Retina (tissue), 1 donor: ENCODE results near the gene RELA.
"Not testable (repeated sequence)": the region's sequence is repeated elsewhere in the genome, so short reads cannot be mapped to it uniquely, and the experiment has no call there.

Source experiments
- DNase-seq: peaks from one replicate; pipeline ENCODE4 v3.0.0-alpha.2; 2016

Gene RELA

DNA sequence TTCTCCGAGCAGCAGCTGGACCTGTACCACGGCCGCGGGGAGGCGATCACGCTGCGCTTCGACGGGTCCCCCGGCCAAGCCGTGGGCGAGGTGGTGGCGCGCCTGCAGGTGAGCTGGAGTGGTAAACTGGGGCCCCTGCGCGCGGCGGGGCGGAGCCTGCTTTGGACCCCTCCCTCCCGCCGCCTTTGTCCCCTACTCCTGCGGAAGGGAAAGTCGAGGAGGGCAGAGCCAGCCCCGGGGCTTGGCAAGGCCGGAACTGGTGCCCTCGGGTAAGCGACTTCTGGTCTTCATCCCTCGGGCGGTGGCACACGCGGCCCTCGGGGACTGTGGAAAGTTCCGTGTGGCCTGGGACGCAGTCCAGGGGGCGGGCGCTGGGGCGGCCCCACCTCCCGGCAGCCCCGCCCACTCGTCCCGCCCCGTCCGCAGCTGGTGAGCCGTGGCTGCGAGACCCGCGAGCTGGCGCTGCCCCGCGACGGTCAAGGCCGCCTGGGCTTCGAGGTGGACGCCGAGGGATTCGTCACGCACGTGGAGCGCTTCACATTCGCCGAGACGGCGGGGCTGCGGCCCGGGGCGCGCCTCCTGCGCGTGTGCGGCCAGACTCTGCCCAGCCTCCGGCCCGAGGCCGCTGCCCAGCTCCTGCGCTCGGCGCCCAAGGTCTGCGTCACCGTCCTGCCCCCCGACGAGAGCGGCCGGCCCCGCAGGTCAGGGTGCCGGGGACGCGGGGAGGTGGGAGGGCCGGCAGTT is 15.6 kb downstream of the RELA start:
- peak; percentile 69 for DNase-seq

DNA sequence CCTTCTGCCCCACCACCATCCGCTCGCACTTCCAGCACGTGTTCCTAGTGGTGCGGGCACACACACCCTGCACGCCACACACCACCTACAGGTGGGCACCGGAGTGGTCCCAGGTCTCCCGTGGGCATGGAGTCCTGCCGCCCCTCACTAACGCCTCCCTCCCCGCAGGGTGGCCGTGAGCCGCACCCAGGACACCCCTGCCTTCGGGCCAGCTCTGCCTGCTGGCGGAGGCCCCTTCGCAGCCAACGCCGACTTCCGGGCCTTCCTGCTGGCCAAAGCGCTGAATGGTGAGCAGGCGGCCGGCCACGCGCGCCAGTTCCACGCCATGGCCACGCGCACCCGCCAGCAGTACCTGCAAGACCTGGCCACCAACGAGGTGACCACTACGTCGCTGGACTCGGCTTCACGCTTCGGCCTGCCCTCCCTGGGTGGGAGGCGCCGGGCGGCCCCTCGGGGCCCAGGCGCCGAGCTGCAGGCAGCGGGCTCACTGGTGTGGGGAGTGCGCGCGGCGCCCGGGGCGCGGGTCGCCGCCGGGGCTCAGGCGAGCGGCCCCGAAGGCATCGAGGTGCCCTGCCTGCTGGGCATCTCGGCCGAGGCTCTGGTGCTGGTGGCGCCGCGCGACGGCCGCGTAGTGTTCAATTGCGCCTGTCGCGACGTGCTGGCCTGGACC is 16.3 kb downstream of the RELA start:
- DNase-seq = no peak

GRCh38 chr11:65645710-65646109 is 17.0 kb downstream of the RELA start:
- DNase-seq = no peak

- no peak for DNase-seq
Observed at GRCh38 chr11:65644837-65645236, 17.9 kb downstream of the RELA start.

DNA sequence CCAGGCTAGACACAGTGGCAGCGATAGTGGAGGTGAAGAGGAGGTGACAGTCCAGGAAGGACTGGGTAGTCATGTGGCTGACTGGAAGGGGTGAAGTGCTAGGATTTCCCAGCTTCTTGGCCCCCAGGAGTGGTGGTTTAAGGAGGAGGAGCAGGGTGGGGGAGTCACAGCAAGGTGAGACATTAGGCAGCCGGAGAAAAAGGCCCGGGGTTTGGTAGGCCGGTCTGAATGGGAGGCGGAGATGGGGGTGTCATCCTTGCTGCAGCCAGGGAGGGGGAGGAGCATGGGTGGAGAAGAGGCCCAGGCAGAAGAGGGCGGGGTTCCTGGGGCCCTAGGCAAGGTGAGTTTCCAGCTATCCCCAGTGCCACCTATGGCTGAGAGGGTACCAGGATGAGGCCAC is 18.7 kb downstream of the RELA start:
- DNase-seq = no peak

DNA sequence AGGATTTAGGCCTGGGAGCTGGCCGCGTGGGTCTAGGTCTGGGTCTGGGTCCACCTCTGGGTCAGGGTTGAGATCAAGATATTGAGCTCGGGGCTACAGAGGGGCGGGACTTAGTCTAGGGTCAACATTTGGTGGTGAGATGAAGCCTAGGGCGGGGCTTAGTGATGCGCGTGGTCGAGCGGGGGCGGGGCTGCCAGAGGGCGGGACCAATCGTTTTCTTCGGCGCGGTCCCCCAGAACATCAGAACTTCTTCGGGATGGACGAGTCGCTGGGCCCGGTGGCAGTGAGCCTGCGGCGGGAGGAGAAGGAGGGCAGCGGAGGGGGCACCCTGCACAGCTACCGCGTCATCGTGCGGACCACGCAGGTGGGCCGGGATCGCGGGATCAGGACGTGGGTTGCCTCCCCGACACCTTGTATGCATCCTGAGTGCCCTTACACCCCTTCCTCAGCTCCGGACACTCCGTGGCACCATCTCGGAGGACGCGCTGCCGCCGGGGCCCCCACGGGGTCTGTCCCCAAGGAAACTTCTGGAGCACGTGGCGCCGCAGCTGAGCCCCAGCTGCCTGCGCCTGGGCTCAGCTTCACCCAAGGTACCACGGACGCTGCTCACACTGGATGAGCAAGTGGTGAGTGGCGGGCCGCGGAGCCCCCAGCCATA is 20.6 kb downstream of the RELA start:
- peak; percentile 60 for DNase-seq

DNA sequence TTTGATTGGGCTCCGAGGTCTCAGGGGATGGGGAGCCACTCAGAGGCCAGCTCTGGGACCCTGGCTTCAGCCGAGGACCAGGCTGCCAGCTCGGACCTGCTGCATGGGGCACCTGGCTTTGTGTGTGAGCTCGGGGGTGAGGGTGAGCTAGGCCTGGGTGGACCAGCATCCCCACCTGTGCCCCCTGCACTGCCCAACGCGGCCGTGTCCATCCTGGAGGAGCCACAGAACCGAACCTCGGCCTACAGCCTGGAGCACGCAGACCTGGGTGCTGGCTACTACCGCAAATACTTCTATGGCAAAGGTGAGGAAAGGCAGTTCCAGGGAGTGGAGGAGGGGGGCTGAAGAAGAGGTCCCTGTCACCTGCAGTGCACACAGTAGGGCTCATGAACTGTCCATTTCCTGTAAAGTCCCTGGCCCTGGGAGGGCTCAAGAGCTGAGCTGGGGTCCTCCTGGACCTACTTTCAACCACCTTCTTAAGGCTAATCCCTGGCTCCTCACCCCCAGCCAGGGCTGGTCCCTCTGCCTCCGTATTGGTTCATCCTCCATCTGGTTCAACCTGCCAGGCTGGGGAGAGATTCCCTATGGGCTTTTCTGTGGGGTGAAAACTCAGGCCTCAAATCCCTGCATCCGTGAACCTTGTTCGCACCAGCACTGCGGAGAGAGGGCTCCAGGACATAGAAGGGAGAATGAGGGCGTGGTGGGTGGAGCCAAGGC is 21.3 kb downstream of the RELA start:
- no peak for DNase-seq

DNA sequence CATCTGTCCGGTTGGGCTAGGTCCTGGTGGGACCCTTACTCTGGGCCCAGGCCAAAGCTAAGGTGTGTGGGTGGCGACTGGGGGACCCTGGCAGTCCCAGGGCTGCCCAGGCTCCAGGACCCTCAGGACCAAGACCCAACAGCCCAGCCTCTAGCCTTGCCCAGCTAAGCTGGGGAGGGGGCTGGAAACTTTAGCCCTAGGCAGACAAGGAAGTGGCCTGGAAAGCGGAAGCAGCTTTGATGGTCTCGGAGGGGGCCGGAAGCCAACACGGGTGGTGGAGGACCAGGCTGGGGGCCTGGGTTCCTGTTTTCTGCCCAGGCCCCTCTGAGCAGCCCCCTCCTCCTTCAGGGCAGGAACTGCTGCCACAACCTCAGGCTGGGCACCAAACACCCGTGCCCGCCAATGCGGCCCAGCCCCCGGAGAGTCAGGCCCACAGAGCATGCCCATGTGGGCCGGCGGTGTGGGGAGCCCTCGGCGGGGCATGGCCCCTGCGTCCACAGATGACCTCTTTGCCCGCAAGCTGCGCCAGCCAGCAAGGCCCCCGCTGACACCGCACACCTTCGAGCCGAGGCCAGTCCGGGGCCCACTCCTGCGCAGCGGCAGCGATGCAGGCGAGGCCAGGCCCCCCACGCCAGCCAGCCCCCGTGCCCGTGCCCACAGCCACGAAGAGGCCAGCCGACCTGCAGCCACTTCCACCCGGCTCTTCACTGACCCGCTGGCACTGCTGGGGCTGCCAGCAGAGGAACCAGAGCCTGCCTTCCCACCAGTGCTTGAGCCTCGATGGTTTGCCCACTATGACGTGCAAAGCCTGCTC is 22.0 kb downstream of the RELA start:
- no peak for DNase-seq

DNA sequence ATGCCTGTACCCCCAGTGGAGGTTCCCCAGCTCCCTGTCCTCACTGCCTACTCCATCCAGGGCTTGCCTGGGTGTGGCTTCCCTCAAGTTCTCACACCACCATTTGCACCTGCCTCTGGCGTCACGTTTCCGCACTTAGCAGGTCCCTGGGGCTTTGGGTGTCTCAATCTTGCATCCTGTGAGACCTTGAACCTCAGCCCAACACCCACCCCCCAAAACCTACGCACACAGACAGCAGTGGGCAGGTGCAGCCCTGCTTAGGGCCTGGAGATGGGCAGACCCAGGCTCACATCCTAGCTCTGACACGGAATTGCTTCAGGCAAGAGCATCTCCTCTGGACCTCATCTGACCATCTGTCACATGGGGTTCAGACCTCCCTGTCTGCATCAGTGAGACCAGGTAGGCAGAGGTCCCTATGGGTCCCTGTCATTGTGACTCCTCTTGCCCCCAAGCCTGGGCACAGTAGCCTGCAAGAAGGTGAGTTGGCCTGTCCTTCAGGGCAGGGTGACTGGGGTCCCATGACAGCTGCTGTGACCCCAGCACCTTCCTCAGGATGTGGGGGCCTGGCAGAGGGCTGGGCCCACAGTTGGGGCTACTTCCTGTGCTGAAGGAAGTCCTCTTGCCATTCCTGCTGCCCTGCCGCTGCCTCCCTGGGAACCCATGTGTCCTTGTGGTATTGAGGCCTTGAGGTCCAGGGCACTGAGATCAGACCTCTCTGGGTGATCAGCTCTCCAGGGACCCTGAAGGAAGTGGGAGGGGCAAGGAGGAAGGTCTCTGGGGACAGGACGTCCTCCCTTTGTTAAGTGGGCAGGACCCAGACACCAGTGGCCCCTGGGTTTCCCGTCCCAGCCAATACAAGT is 22.9 kb downstream of the RELA start:
- no peak for DNase-seq

GRCh38 chr11:65639228-65639597 is 23.5 kb downstream of the RELA start:
- DNase-seq = not testable (repeated sequence)

DNA sequence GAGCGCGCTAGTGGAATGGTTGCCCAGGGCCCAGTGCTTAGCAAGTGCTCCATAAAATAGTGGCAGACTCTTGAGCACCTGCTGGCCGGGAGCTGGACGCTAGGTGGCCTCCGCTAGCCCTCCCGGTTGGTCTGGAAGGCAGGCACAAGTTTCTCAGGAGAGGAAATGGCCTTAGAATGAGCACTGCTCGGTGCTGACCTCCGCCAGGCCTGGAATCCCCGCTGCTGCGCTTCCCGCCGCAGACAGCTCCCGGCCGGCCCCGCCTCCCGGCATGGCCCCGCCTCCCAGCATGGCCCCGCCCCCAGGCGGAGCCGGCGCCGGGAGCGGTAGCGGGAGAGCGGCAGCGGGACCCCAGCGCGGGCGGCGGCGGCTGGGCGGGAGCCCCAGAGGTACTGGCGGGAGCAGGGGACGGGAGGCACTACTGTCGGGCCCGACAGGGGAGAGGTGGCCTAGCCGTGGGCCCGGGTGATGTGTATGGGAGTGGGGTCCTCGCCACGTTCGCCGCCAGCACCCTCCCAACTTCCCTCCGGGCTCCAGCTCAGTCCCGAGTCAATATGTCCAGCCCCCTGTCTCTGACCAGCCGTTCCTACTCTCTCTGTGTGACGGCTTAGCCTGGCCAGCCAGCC is 24.8 kb downstream of the RELA start, which contains the start of gene SIPA1:
SIPA1 (plus strand) TSS at position 308 of the 626 bp plus-strand sequence. CDS start 2,821 bp downstream, outside the sequence.
- DNase-seq = peak; percentile 83

DNA sequence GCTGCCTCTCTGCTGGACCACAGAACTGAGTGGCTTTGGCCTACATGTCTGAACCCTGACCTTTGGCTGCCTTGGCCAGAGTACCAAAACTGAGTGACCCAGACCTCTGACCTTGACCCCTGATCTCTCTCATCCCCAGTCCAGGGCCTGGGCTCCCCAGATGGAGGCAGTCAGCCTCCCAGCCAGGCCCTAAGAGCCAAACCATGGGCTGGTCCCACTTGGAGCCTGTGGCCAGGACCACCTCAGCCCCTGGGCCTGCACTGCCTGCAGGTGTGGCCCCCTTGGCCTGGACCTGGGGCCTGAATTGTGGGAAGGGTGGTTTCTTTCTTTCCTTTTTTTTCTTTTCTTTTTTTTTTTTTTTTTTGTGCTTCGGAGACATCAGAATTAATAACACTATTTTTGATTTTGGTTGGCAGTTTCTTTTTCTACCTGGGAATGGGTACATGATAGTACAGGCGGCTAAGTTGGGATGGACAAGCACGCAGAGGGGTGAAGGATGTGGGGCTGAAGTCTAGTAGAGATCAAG is 25.6 kb downstream of the RELA start:
- no peak for DNase-seq

- no peak for DNase-seq
Observed at GRCh38 chr11:65636108-65637031, 26.3 kb downstream of the RELA start.

- DNase-seq = no peak
Observed at GRCh38 chr11:65634905-65635731, 27.6 kb downstream of the RELA start.

DNA sequence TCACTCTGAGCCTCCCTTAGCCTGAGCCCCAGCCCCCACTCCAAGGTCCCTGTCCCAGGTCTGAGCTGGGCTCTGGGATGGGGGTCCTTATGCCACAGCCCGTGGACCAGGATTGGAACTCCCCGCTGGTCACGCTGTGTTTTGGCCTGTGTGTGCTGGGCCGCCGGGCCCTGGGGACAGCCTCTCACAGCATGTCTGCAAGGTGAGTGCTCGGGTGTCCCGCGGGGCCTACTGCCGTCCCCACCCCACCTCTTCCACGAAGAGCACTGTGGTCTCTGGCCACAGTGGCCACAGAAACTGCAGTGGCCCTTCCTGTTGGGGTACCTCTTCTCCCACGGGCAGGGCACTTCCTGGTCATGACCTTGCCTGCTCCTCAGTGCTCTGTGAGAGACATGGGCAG is 28.3 kb downstream of the RELA start:
- no peak for DNase-seq

- no peak for DNase-seq
Observed at GRCh38 chr11:65634109-65634436, 28.6 kb downstream of the RELA start.

- no peak for DNase-seq
Observed at GRCh38 chr11:65633390-65634108, 29.2 kb downstream of the RELA start.

DNA sequence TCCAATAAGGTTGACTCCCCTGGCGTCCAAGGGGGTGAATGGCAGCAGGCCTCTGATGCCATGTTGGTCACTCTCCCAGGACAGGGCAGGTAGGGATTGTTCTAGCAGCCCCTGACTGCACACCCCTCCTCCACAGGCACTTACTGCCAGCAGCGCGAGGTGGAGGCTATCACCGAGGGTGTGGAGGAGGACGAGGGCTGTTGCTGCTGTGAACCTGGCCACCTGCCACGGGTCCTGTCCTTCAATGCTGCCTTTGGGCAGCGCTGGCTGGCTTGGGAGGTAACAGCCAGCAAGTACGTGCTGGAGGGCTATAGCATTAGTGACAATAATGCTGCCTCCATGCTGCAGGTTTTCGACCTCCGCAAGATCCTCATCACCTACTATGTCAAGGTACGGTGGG is 32.5 kb downstream of the RELA start:
- no peak for DNase-seq
